AG08396 (cell line): Measurements from ENCODE around the gene UBE2H.
A peak's percentile ranks its signal among the peaks of the same experiment; 100 is the strongest.

ENCODE experiments used
- DNase-seq: peaks from one replicate; pipeline ENCODE4 v3.0.0; 2012; ENCODE audit warnings: low spot score, mixed read lengths

UBE2H gene

DNA sequence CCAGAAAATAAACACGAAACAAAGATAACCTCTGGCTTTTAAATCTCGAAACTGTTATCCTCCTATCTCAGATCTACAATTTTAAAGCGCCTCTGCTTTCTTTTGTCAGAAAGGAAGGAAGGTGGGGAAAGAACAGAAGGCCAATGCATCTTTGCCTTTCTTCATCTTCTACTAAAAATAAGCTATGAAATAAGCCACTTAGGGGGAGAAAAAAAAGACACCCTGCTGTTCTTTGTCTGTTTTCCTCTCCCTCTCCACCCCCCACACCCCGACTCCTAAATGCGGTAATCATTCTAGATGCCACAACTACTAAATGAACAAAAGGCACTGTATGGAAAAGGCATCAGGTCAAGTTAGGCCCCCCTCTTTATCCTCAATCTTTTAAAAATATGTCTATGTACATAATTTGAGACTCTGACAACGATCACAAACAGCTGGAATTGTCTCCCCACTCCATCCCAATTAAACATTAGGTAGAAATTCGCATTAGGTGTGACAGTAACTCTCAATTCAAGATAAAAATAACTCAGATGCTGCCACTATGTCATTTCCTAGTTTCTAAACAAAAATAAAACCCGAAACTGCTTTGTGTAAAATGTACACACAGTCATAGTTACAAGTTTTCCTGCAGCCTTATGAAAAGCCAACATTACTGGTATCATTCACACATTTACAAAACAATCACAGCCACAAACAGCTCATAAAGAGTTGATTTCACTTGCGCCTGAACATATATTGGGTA, 2.4 kb downstream of the UBE2H start:
- no peak for DNase-seq

DNA sequence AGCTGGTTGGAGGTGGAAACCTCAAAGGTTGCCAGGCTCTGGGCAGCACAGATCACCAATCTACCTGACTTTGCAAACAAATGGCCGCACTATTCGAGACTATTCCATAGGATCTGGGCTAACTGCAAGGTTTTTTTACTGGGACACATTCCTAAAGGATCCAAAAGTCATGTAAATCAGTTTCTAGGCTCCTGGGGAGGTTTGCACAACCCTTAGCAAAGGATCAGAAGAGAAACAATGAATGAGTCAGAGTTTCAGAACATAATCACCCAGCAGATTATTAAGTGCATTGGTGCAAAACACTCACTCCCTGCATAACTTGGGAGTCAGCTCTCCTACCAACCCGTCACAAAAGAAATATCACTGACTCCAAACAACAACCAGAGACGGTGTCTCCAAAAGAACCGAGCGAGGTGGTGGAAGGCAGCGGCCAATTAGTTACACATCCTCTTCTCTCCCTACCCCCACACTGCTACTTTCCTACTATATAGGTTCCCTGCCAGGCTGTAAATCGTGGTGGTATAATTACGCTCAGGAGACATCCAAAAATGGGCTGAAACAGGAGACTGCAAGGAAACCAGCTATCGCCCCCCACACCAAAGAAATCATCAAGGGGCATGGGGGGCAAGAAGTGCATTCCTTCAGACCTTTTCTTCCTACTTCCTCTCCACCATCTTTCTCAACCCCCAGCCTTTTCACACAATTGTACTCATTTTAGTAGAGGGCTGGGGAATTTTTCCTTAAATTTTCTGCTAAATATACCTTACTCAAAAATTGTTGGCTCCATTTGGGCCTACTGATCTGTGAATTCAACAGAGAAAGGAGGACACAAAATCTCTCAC, 3.2 kb downstream of the UBE2H start:
- DNase-seq = peak; percentile 72

DNA sequence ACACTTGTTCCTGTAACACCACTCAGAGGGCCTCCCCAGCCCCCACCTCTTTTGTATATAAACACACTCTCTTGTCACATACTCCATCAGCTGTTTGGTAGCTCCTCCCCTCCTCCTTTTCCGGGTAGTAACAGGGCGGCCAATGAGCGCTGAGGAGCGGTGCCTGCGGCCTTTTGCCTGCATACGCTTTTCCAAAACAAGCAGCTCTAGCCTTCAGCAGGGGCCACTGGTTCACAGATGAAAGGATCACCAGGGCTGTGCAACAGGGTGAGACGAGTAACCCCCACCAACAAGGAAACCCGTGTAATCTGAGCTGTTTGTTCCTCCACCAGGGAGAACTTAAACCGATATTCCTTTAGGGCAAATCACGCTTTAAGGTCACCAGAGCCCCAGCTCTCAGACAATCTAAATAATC, 3.9 kb downstream of the UBE2H start:
- peak; percentile 88 for DNase-seq

DNA sequence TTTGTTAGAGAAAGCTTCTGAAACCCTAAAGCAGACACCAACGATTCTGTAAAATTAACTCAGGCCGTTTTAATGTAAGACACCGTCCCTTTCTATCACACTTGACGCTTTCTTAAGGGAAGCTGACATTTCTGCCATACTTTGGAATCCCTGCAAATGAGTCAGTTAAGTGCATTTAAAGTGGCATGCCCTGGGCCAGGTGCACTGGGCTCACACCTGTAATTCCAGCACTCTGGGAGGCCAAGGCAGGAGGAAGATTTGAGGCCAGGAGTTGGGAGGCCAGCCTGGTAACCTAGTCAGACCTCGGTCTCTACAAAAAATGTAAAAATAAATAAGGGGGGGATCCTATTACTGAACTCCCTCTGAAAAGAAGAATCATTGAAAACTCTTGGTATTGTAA, 4.4 kb downstream of the UBE2H start:
- no peak for DNase-seq

DNA sequence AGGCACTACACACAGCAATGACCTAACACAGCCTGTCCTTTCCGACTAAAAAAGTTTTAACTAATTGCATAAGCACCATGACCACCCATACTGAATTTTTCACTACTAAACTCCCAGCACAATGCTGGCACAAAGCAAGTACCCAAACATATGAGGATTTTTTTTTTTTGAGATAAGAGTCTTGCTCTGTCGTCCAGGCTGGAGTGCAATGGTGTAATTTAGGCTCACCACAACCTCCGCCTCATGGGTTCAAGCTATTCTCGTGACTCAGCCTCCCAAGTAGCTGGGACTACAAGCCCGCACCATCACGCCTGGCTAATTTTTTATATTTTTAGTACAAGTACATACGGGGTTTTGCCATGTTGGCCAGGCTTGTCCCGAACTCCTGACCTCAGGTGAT, 5.1 kb downstream of the UBE2H start:
- DNase-seq = no peak

DNA sequence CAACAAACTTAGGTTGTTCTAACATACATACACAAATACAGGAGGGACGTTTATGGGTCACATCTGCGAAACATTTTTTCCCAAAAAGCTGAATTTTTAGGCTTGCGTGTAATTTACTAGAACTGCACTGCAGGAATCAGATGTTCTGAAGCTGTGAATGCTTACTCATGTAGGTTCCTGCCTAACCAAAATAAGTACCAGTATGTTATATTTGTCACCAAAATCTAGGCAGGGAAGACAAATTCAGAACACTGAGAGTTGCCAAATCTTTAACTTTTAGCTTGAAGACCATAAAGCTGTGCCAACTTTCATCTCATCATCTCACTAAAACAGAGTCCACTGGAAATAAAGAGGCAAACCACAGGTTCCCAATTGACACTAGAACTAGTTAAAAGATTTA, 5.7 kb downstream of the UBE2H start:
- DNase-seq = no peak

DNA sequence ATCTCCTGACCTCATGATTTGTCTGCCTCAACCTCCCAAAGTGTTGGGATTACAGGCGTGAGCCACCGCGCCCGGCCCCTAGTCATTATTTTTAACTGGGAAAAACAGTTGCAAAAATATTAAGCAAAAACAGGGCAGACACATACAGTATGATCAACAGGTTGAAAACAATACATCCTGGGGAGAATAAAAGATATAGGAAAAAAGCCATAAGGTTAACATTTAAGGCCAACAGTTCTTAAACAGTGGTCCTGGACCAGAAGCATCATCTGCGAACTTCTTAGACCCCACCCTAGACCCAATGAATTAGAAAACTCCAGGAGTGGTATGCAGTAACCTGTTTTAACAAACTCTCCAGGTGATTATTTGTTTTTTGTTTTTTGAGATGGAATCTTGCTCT, 6.5 kb downstream of the UBE2H start:
- DNase-seq = no peak

DNA sequence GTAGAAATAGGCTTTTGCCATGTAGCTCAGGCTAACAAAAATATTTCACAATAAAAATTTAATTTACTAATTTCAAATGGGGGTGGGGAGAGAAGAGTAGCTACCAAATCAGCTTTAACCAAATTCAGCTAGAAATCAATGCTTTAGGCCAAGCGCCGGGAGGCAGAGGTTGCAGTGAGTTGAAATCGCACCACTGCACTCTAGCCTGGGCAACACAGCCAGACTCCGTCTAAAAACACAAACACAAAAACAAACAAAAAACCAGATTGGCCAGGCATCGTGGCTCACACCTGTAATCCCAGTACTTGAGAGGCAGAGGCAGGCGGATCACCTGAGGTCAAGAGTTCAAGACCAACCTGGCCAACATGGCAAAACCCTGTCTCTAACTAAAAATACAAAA, 9.4 kb downstream of the UBE2H start:
- DNase-seq = no peak

DNA sequence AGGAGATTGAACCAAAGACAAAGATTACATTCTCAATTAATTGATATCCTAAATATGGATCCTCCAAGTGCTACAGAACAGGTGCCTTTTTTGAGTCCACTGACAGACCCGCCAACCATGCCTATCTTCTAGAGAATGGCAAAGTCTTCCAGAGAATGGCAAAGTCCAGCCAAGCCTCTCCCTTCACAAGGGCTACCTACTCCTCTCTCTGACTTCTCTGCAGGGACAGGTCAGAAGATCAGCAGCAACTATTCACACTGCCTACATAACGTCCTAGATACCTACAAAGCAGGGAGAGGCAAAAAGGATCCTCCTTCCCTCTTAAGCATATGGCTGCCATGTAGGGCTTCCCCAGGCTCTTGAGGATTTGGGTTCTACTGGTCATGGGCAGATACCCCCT, 12.4 kb downstream of the UBE2H start:
- no peak for DNase-seq

DNA sequence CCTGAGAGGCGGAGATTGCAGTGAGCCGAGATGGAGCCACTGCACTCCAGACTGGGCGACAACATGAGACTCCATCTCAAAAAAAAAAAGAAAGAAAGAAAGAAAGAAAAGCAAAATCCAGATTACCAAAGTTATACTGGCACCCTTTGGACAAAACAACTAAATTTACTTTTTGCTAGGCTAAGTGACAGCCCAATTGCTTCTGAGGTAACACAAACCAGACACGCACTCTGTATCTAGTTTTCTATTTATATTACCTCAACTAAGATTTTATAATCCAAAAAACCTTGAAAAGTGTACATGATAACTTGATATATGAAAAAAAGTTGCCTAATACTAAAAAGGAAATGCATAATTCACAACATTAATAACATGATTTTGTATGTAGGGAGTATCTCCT, 12.9 kb downstream of the UBE2H start:
- DNase-seq = no peak

DNA sequence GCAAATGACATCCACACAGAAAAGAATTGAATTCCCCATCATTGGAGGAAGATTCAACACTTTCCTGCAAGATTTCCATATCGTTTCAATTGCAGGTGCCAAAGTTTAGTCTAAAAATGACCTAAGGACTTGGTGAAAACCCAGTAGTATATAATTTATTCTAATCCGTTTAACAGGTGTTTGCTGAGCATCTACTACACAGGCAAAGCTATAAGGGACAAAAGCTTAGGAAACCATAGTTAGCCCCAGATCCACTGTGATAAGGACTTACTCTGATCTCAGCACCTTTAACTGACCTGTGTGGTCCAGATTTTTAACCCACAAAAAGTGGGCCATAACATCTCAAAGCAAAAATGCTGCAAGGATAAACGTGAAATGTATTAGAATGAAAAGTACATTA, 19.1 kb downstream of the UBE2H start:
- DNase-seq = no peak

DNA sequence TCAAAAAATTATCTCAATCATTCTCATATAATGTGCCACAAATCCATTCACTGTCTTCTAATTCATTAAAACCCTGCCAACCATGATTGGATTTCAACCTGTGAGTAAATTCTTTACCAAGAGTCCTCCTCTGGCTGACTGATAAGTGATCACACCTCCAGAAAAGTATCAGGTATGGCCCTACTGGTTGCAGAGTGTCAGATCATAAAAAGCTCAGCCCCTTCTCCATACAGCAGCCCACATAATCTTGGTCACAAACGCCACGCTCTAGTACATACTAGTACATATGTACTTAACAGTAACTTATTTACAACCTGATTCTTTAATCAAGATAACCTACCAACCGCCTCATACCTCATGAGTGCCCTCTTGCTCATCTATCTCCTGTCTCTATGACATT, 26.1 kb downstream of the UBE2H start:
- DNase-seq = no peak

DNA sequence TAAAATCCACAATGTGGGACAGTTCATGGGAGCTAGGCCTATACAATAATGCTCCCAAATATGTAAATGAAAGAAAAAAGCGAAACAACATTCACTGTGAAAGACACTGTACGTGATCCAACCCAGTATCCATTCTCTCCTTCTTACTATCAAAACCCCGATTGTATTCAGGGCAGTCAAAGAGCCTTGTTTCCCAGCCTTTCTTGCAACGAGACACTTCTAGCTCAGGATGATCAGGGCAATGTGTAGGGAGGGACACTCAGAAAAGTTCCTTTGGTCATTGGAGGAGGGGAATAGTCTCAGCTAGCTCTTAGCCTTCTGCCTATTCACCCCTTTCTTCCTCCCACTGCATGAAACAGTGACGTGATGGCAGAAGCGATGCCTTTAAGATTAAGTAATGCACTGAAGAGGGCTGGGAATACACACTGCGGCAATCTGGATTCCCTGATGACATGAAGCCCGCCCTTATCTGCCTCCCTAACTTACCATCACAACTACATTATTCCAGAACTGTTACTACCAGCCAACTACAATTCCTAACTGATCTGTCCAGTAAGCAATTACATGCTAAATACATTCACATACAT, 27.3 kb downstream of the UBE2H start:
- DNase-seq = peak; percentile 13

DNA sequence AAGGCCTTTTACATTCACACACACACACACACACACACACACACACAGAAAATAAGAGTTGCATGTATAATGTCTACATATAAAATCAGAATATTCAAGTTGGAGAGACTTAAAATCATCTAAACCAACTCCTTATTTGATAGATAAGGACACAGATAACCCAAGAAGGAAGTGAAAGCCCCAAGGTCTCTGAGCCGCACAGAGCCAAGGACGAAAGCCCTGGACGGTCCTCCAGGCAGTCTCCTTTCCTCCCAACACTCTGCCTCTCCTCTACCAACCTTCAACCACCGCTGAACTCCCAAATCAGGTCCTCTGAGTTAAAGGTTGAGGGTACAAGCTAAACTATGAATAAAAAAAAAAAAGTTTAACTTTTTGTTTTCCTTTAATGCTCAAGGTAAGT, 28.2 kb downstream of the UBE2H start:
- no peak for DNase-seq

DNA sequence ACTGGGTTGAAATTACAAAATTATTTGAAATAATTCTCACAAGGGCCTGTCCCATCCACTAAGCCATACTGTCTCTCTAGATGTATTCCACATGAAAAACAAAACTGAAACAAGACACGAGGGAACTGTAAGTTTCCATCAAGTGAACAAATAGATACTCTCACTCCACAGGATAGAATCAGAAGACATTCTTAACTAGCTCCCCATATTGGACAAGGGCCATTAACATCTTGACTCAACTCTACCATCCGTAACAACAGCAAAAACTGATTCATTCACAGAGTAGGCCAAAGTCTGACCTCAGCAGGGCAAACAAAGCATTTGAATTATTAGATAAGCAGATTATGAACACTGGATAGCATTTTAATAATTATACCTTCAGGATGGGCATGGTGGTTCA, 29.1 kb downstream of the UBE2H start:
- DNase-seq = peak; percentile 65

DNA sequence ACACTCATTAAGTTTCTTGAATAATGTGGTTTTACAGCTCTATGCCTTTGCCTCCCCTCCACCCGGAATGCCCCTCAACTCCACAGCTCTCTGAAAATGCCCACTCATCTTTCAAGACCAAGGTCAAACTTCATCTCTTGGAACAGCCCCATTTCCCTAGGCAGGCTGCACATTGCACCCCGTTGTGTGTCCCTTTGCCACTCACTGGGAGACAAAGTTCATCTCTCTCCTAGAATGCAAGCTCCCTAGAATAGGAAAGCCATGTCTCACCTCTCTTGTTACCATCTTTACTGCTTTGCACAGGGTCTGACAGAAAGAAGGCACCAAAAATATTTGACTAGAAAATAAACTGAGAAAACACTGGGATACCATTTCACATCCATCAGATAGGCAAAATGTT, 33.3 kb downstream of the UBE2H start:
- DNase-seq = no peak

DNA sequence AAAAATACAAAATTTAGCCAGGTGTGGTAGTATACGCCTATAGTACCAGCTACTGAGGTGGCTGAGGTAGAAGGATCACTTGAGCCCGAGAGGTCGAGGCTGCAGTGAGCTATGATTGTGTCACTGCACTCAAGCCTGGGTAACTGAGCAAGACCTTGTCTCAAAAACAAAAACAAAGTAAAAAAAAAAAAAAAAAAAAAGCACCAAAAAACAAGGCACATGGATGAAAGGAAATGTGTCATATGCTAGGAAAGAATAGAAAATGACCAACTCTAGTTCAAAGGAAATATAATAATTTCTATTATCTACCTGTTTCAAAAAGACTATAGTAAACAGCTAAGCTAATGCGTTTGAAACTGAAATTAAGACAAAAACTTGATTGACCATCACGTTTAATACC, 33.8 kb downstream of the UBE2H start:
- DNase-seq = no peak

DNA sequence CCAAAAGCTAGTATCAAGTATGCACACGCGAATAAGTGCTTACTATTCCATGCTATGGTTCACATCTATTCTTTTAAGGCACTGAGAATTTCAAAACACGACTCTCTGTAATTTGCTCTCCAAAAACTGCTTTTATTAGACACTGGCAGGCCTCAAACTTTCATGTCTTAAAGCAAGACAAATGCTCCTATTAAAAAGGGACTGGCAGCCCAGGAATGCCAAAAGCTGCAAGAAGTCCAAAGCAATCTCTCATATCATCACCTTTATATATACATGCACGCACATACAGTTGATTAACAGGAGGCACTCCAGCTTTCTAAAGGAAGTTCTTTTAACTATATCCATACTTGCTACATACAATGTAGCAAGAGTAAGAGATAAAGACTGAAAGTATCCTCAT, 34.8 kb downstream of the UBE2H start:
- DNase-seq = no peak

DNA sequence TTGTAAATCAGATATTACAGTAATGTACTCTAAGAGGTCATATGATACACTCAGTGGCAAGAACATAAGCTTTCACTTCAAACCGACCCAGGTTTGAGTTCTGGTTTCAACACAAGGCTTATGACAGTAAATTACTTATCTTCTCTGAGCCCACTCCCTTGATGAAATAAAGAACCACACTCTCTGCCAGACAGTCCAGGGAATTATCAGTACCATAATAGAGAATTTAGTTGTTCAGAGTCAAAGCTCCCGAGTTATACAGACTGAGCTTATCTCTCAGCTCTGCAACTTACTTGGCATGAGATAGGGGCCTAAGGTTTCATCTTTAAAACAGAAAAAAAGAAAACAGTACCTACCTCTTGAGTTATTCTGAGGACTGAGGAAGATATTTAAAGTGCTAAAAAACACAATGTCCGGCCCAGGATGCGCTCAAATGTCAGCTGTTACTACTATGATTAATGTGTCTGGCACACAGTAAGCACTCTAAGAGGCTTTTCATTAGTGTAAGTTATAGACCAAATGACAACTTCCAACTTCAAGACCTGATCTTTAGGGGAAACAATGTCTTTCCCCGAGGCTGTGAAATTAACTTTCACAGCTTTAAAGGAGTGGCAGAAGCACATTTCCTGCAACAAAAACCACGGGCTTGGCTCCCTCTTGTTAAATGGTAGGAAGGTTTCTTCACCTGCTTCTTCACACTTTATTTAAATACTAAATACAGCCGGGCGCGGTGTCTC, 38.1 kb downstream of the UBE2H start:
- DNase-seq = no peak

DNA sequence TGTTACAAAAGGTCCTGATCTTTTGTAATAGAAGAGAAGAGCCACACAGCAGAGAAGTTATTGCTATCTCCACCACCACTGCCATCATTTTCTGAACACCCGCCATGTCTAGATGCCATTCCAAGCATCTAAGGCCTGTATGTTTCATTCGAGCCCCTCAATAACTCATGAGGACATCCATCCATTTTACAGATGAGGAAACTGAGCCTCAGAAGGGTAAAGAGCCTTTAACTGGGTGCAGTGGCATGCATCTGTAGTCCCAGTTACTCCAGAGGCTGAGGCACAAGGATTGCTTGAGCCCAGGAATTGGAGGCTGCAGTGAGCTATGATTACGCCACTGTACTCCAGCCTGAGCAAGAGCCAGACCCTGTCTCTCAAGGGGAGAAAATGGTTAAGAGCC, 39.3 kb downstream of the UBE2H start:
- DNase-seq = no peak

DNA sequence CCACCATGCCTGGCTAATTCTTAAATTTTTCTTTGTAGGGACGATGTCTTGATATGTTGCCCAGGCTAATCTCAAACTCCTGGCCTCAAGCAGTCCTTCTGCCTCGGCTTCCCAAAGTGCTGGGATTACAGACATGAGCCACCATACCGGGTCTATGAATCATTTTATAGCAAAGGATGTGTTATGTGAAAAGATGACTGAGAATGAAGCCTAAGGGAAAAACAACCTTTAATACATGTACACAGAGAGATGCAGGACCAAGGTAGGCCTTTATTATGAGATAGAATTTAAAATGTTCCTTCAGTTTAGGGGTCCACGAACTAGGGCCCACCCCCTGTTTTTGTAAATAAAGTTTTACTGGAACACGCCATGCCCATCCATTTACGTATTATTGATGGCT, 41.0 kb downstream of the UBE2H start:
- no peak for DNase-seq

DNA sequence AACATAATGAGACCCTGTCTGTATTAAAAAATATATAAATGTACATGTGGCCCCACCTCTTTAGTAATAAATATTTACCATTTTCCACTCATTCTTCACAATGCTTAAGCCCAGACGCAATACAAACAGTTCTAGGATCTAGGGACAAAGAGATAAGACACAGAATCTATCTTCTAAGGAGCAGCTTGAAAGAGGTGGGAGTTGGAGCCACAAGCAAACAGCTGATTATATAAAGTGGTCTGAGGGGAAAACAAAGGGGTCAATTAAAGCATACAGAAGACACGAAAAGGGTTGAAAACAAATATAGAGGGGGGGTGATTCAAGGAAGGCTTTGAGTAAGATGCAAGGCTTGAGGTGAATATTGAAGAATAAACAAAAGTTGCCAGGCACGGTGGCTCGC, 43.1 kb downstream of the UBE2H start:
- DNase-seq = no peak

DNA sequence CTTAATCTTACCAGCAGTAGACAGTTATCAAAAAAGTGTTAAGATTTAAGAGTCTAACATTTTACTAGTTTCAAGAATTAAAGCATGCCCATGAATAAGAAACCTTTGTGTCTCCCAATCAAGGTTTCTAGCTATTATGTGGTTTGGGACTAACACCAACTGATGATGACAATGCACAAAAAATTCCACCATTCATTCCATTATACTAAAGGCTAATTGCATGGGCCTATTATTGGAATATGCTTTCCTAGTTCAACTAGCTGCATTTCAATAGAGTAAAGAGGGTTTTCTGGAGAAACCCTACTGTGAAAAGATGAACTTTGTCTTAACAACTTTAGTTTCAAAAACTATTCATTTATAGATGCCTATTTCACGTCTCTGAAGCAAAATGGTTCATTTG, 44.6 kb downstream of the UBE2H start:
- DNase-seq = no peak
